ENCODE results near the gene C15orf62. TPM values are rescaled to one million over a fixed set of nuclear protein-coding genes. Genes with fewer than 3 reads are reported as not detected.

Gene C15orf62
- total RNA-seq, 1 experiment from 2014 or later: not detected

DNA sequence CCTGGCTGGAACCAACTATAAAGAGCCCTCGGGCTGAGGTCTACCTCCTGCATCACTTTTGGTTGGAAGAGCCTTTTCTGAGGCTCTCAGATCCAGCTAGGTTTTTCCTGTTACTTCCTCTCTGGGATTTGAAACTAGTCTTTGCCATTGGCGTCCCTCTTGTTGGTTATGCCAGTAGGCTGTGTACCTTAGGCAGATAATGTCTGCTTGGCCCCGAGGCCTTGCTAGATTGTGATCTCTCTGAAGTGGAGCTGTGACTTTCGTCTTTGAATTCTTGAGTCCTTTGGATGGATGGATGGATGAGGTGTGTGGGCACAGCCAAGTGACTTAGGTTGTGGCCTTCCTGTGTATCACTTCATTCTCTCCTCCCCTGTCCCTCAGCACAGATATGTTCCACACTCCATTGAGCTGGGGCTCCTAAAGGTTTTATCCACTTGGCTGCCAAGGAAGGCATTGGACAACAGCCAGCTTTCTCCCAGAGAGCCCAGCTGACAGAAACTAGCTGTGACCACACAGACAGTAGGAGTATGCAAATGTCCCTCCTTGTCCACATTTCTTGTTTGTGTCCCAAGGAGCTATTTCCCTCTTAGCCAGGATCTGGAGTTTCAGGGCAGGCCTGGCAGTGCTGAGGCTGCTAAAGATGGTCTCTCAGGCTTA lies 45.4 kb downstream of the C15orf62 start:
- no peak for DNase-seq (ENCODE audit: low read depth)

DNA sequence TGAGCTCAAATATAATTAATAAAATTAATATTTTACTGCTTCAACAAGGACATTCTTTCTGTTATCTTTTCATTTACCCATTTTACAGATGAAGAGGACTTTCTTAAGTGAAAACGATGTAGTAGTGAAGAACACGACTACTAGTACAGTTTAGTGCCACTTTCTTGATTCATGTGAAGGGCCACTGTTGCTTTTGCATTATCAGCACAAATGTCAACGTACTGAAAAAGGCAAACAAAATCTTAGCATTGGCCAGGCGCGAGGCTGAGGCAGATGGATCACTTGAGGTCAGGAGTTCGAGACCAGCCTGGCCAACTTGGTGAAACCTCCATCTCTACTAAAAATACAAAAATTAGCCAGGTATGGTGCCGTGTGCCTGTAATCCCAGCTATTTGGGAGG lies 49.3 kb downstream of the C15orf62 start:
- DNase-seq (ENCODE audit: low read depth): no peak

DNA sequence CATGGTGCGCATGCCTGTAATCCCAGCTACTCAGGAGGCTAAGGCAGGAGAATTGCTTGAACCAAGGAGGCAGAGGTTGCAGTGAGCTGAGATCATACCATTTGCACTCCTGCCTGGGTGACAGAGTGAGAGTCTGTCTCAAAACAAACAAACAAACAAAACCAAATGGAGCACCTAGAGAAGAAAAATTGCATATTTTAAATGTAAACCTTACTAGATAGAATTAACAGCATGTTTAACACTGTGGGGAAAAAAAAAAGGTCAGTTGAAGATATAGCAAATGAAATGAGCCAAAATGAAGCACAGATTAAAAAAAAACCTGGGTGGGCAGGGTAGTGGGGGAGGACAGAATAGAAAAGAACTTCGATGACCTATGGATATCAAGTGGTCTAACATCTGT lies 51.4 kb downstream of the C15orf62 start:
- DNase-seq (ENCODE audit: low read depth): no peak

Other genes starting within 250 kb of the C15orf62 start
- 12.9 and 14.1 TPM in 2 replicates for gene CCDC32, start 204.9 kb upstream of the C15orf62 start, total RNA-seq (2014; rRNA removed)
- 11.5 and 12.6 TPM in 2 replicates for gene RPUSD2, start 200.7 kb upstream of the C15orf62 start, total RNA-seq (2014; rRNA removed)
- 63.7 and 65.0 TPM in 2 replicates for gene KNL1, start 175.7 kb upstream of the C15orf62 start, total RNA-seq (2014; rRNA removed)
- 14.0 and 16.2 TPM in 2 replicates for gene RAD51, start 74.8 kb upstream of the C15orf62 start, total RNA-seq (2014; rRNA removed)
- 16.1 and 16.7 TPM in 2 replicates for gene RMDN3, start 14.7 kb upstream of the C15orf62 start, total RNA-seq (2014; rRNA removed)
- 4.2 and 4.7 TPM in 2 replicates for gene GCHFR, start 5.9 kb upstream of the C15orf62 start, total RNA-seq (2014; rRNA removed)
- gene ZFYVE19, start 37.1 kb downstream of the C15orf62 start, total RNA-seq (2014; rRNA removed): 30.1 and 46.4 TPM in 2 replicates
- gene DNAJC17, start 37.5 kb downstream of the C15orf62 start, total RNA-seq (2014; rRNA removed): 37.0 and 44.4 TPM in 2 replicates
- not detected in 2 replicates for gene PPP1R14D, start 58.7 kb downstream of the C15orf62 start, total RNA-seq (2014; rRNA removed)
- gene SPINT1, start 74.1 kb downstream of the C15orf62 start, total RNA-seq (2014; rRNA removed): not detected in 2 replicates
- gene RHOV, start 104.3 kb downstream of the C15orf62 start, total RNA-seq (2014; rRNA removed): not detected in 2 replicates
- gene VPS18, start 124.5 kb downstream of the C15orf62 start, total RNA-seq (2014; rRNA removed): 45.1 and 52.1 TPM in 2 replicates
- gene DLL4, start 159.4 kb downstream of the C15orf62 start, total RNA-seq (2014; rRNA removed): 0.13 and 0.17 TPM in 2 replicates
- 1.5 and 1.8 TPM in 2 replicates for gene CHAC1, start 183.5 kb downstream of the C15orf62 start, total RNA-seq (2014; rRNA removed)